ENCODE data around the gene GATA6. TPM values are rescaled to one million over a fixed set of nuclear protein-coding genes. Genes with fewer than 3 reads are reported as not detected.

Gene GATA6
- total and polyA plus RNA-seq, 7 donors: 0.27 to 0.92 (median 0.53) TPM

DNA sequence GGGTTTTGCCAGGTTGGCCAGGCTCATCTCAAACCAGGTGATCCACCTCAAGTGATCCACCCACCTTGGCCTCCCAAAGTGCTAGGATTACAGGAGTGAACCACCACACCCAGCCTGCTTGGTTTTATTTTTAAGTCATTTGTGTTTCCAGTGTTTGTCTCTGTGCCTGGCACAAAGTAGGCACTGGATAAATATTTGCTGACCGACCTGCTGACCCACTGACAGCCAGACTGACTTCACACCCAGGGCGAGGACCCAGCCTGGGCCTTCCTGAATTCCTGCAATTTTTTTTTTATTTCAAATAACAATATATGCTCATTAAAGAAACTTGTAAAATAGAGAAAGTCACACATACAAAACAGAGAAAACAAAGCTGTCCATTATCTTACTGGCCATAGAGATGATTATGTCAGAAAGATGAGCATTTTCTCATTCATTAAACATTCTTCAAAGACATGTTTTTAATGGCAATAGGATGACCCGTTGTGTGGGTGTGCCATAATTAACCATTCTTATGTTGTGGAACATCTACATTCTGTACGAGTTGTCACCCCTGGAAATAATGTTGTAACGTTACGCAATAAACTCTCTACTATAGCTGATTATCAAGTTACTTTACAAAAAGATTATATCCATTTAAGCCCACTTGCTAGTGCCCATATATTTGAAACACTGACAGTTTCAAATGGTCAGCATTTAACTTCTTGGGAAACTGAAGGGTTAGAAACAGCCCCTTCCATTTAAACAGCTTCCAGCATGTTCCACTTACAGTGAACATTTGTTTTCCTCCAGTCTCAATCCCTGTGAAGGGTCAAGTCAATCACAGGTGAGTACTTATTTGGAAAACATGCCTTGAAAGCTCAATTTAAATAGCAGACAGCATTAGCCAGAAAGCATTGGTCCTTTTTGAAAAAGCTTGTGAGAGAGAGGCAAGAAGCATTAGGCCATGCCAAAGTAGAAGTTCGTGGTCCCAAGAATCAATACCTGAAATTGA is 25.7 kb upstream of the GATA6 start:
- Histone ChIP-seq H3K9me3 (no peaks in the 10 kb centered on the region), H3K4me1 (no peaks in the 10 kb centered on the region), H3K27ac (no peak overlapping the region), H3K36me3 (ENCODE audit: insufficient read depth in 1 of 2, low read depth in 1 of 2) (no peaks in the 10 kb centered on the region), H3K27me3 (ENCODE audit: insufficient read depth in 3 of 3, low read length in 2 of 3) (no peaks in the 10 kb centered on the region), H3K4me3 (no peak overlapping the region)
- TF ChIP-seq, protein P1, sequence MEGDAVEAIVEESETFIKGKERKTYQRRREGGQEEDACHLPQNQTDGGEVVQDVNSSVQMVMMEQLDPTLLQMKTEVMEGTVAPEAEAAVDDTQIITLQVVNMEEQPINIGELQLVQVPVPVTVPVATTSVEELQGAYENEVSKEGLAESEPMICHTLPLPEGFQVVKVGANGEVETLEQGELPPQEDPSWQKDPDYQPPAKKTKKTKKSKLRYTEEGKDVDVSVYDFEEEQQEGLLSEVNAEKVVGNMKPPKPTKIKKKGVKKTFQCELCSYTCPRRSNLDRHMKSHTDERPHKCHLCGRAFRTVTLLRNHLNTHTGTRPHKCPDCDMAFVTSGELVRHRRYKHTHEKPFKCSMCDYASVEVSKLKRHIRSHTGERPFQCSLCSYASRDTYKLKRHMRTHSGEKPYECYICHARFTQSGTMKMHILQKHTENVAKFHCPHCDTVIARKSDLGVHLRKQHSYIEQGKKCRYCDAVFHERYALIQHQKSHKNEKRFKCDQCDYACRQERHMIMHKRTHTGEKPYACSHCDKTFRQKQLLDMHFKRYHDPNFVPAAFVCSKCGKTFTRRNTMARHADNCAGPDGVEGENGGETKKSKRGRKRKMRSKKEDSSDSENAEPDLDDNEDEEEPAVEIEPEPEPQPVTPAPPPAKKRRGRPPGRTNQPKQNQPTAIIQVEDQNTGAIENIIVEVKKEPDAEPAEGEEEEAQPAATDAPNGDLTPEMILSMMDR (IDR thresholded peaks at IDR 0.05): no peak
- ATAC-seq (no peak), DNase-seq (no peak)
- WGBS, 3 donors: 80 to 83% (median 80%) methylated on average over 7 of the region's 7 CpGs
- intact Hi-C loops (cut with DNase I): no loop called here

DNA sequence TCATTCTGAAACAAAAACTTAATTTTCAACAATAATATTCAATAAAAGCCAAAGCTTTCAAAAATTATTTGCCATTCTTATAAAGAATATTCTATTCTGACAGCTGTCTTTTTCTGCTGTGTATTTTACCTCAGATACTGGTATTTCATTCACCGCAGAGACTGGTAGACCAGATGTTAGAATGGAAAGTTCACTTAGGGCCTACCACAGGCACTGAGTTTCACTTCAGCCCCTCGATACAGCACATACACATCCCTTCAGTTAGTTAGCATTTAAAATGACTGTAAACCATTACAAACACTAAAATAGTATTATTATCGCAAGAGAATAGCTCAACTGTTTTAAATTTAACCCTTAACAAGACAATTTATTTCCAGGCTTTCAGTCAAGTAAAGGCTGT is 24.2 kb upstream of the GATA6 start:
- DNase-seq: no peak
- no peak for ATAC-seq
- intact Hi-C loops (cut with DNase I): no loop called here
- H3K27ac ChIP-seq: no peak overlapping the region
- no peaks in the 10 kb centered on the region for H3K36me3 ChIP-seq (ENCODE audit: insufficient read depth in 1 of 2, low read depth in 1 of 2)
- 84 to 85% (median 84%) methylated on average over 3 of the region's 3 CpGs for WGBS, 3 donors
- no peaks in the 10 kb centered on the region for H3K27me3 ChIP-seq (ENCODE audit: insufficient read depth in 3 of 3, low read length in 2 of 3)
- no peaks in the 10 kb centered on the region for H3K9me3 ChIP-seq
- H3K4me3 ChIP-seq: no peak overlapping the region
- H3K4me1 ChIP-seq: no peaks in the 10 kb centered on the region
- TF ChIP-seq, protein P1 (IDR thresholded peaks at IDR 0.05): no peak

DNA sequence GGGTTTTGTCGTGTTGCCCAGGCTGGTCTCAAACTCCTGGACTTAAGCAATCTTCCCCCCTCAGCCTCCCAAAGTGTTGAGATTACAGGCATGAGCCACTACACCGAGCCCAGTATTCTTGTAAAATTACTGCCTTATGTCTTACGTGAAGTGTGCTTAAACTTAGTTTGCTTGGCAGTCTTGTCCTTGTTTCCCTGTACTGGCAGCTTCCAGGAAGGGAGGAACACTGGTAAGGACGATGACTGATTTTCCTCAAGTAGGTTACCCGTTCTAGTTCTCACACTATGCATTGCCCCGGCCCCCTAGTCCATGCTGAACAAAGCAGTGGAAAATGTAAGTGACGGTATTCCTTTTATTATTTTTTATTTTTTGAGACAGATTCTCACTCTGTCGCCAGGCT is 19.7 kb upstream of the GATA6 start:
- Histone ChIP-seq H3K27ac (no peak overlapping the region), H3K36me3 (ENCODE audit: insufficient read depth in 1 of 2, low read depth in 1 of 2) (no peaks in the 10 kb centered on the region), H3K4me1 (no peaks in the 10 kb centered on the region), H3K4me3 (no peak overlapping the region), H3K9me3 (no peaks in the 10 kb centered on the region), H3K27me3 (ENCODE audit: insufficient read depth in 3 of 3, low read length in 2 of 3) (peaks cover 2 to 28% (median 9%) of the 10 kb centered on the region in 3 donors)
- 68 to 82% (median 79%) methylated on average over 8 of the region's 8 CpGs for WGBS, 3 donors
- TF ChIP-seq, protein P1 (IDR thresholded peaks at IDR 0.05): no peak
- intact Hi-C loops (cut with DNase I): loop anchor here in 1 of 2 donors (10.0 kb wide), 1 partner anchor 65 kb away; no protein-coding TSS in a partner anchor
- no peak for ATAC-seq
- DNase-seq: no peak

DNA sequence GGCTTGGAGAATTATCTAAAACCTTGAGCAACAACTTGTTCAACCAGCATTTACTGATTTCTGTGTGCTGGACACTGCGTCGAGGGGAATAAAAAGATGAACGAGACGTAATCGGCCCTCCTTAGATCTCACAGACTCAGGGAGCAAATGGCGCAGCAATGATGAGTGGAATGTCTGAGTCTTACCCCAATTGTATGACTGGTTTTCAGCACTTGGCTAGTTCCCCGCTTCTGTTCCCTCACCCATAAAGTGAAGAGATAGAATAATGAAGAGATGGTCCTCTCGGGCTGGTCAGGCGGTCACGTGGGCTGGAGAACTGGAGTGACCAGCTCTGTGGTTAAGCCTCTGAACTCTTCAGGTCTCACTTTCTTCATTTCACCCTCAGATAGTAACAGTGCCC is 17.3 kb upstream of the GATA6 start:
- Histone ChIP-seq H3K27ac (no peak overlapping the region), H3K4me3 (no peak overlapping the region), H3K36me3 (ENCODE audit: insufficient read depth in 1 of 2, low read depth in 1 of 2) (no peaks in the 10 kb centered on the region), H3K9me3 (no peaks in the 10 kb centered on the region), H3K27me3 (ENCODE audit: insufficient read depth in 3 of 3, low read length in 2 of 3) (peaks cover 5 to 44% (median 9%) of the 10 kb centered on the region in 3 donors), H3K4me1 (no peaks in the 10 kb centered on the region)
- intact Hi-C loops (cut with DNase I): loop anchor here in 1 of 2 donors (10.0 kb wide), 1 partner anchor 63 kb away; no protein-coding TSS in a partner anchor
- ATAC-seq (no peak), DNase-seq (no peak)
- 60 to 67% (median 66%) methylated on average over 10 of the region's 10 CpGs for WGBS, 3 donors
- TF ChIP-seq, protein P1 (IDR thresholded peaks at IDR 0.05): no peak
